Measurements from ENCODE around the gene OPCML.

DNA sequence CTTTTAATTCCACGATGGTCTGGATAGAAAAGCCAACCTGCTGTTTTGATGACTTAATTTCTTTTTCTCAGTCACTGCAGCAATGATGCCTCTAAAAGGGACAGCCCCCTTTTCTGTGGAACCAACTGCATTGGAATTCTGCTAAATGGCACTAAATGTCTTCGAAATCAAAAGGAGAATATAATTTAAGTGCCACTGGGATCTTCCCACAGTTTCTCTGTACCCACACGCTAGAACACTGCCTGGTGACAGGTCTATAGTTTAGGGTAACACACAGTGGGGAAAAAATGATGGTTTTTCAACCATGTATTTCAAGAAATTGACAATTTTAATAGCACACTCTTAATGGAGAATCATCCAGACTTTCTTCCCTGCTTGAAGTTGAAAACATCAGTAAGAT lies 182.3 kb downstream of the OPCML start:
- TF ChIP-seq, protein P1, sequence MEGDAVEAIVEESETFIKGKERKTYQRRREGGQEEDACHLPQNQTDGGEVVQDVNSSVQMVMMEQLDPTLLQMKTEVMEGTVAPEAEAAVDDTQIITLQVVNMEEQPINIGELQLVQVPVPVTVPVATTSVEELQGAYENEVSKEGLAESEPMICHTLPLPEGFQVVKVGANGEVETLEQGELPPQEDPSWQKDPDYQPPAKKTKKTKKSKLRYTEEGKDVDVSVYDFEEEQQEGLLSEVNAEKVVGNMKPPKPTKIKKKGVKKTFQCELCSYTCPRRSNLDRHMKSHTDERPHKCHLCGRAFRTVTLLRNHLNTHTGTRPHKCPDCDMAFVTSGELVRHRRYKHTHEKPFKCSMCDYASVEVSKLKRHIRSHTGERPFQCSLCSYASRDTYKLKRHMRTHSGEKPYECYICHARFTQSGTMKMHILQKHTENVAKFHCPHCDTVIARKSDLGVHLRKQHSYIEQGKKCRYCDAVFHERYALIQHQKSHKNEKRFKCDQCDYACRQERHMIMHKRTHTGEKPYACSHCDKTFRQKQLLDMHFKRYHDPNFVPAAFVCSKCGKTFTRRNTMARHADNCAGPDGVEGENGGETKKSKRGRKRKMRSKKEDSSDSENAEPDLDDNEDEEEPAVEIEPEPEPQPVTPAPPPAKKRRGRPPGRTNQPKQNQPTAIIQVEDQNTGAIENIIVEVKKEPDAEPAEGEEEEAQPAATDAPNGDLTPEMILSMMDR (IDR thresholded peaks at IDR 0.05; ENCODE audit: insufficient read depth, low read length): no peak
- TF ChIP-seq POLR2AphosphoS5 (IDR thresholded peaks at IDR 0.05; ENCODE audit: low read depth) (no peak), GABPA (IDR thresholded peaks at IDR 0.05; ENCODE audit: low read depth) (no peak), SPI1 (IDR thresholded peaks at IDR 0.05; ENCODE audit: borderline replicate concordance, low read depth) (no peak)
- TF ChIP-seq, protein P2, sequence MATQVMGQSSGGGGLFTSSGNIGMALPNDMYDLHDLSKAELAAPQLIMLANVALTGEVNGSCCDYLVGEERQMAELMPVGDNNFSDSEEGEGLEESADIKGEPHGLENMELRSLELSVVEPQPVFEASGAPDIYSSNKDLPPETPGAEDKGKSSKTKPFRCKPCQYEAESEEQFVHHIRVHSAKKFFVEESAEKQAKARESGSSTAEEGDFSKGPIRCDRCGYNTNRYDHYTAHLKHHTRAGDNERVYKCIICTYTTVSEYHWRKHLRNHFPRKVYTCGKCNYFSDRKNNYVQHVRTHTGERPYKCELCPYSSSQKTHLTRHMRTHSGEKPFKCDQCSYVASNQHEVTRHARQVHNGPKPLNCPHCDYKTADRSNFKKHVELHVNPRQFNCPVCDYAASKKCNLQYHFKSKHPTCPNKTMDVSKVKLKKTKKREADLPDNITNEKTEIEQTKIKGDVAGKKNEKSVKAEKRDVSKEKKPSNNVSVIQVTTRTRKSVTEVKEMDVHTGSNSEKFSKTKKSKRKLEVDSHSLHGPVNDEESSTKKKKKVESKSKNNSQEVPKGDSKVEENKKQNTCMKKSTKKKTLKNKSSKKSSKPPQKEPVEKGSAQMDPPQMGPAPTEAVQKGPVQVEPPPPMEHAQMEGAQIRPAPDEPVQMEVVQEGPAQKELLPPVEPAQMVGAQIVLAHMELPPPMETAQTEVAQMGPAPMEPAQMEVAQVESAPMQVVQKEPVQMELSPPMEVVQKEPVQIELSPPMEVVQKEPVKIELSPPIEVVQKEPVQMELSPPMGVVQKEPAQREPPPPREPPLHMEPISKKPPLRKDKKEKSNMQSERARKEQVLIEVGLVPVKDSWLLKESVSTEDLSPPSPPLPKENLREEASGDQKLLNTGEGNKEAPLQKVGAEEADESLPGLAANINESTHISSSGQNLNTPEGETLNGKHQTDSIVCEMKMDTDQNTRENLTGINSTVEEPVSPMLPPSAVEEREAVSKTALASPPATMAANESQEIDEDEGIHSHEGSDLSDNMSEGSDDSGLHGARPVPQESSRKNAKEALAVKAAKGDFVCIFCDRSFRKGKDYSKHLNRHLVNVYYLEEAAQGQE (IDR thresholded peaks at IDR 0.05; ENCODE audit: insufficient replicate concordance, low read depth): no peak

All from HL-60 (cell line).